ENCODE measurements around the gene TMCO6.

Gene TMCO6

DNA sequence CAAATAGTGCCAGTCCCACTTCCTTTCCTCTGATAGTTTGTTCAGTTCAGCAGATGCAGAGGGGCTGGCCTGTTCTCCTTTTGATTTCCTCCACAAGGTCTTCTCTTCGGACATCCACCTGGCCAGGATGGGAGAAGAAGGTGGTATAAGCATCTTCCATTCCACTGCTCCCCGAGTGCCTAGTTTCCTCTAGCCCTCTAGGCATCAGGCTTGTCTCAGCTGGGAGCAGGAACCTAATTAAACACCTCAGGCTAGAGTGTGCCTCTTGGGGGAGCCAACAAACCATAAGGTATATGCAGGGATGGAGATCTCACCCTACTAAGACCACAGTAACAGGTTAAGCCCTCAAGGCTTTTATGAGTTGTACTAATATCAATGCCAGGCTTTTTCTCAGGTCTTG is 35.0 kb downstream of the TMCO6 start:
- DNase-seq: no peak

GRCh38 chr5:140674629-140675028 is 35.4 kb downstream of the TMCO6 start:
- no peak for DNase-seq

- DNase-seq: no peak
Measured at GRCh38 chr5:140677947-140678346, 38.7 kb downstream of the TMCO6 start.

GRCh38 chr5:140678993-140679392 is 39.7 kb downstream of the TMCO6 start:
- no peak for DNase-seq

GRCh38 chr5:140690376-140690932 is 51.2 kb downstream of the TMCO6 start:
- DNase-seq: no peak

DNA sequence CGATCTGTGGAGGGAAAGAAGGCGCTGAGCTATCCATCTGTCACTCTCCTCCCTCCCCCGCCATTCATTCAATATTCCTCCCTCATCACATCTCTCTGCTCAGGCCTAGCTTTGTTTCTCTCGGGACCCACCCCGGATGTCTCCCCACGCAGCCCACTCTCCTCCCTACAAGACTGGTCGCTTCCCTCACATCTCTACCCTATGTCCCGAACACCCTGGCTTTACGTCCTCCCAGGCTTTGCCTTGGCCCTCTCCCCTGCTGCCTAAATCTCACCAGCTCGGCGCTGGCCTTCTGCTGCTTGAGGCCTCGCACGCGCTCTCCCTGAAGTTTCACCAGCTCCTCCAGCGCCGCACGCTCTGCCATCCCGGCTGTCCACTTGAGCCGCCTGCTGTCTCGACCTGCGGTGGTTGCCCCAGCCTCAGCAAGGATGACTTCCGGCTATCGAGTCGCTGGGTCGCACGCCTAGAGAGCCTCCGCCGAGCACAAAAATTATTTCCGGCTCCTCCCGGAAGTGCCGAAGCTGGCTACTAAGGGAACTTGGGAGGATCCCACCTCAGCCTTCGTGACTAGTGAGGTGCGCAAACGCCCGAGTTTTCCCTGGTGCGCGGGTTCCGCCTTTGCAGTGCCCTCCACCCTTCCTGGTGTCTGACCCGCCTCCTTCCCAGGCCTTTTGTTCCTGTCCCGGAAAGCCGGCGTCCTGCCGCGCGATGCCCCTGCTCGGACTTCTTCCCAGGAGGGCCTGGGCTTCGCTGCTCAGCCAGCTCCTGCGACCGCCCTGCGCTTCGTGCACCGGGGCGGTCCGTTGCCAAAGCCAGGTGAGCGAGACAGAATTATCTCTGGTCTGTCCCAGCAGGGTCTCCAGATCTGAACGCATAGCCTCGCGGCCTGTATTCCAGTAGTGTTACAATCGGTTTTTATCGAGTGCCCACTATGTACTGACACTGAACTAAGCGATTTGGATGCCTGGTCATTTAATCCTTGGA is 52.0 kb downstream of the TMCO6 start, which contains the start of the genes HARS1 and HARS2:
Gene HARS1 (minus strand): TSS at position 430 of the 984 bp plus-strand sequence. CDS start 66 bp downstream, at position 364.
Gene HARS2 (plus strand): TSS at position 515 of the 984 bp plus-strand sequence. CDS start 194 bp downstream, at position 709.
- peak; percentile 95 for DNase-seq

GRCh38 chr5:140694276-140694675 is 55.0 kb downstream of the TMCO6 start:
- DNase-seq: no peak

Data from activated effector memory CD4-positive, alpha-beta T cell treated with anti-CD3 and anti-CD28 coated beads, Interleukin-2, amount 50 U/mL, for 16 hours (primary cell).